ENCODE measurements around the gene XIAP. TPM values are rescaled to one million over a fixed set of nuclear protein-coding genes. Genes with fewer than 3 reads are reported as not detected.

Gene XIAP
- total and polyA plus RNA-seq, 9 of the 15 experiments (the other 6 are each of a cell fraction or from before 2014, with no cell fraction given) = 5.7 to 40.5 (median 19.8) TPM

GRCh38 chrX:123859846-123860838 is at the start of gene XIAP (continued):
- TF ChIP-seq CHAMP1 (IDR thresholded peaks at IDR 0.05) (no peak), NFRKB (IDR thresholded peaks at IDR 0.05; ENCODE audit: low read depth) (peak; percentile 51; the same call in 1 of the 2 replicates), GABPB1 (CRISPR knock-in tag; IDR thresholded peaks at IDR 0.05) (peak; percentile 77; the same call in 1 of the 2 replicates), TCF7 (IDR thresholded peaks at IDR 0.05; ENCODE audit: borderline replicate concordance) (0 out of 2 replicates have a peak, but pooled peaks have one; percentile 43), CCNT2 (IDR thresholded peaks at IDR 0.05; ENCODE audit: borderline replicate concordance, extremely low read depth, insufficient read length, low read depth, low read length) (peak; percentile 68), HNRNPH1 (optimal IDR thresholded peaks at IDR 0.05; ENCODE audit: low read depth, low read length) (no peak), ZEB2 (IDR thresholded peaks at IDR 0.05) (0 out of 2 replicates have a peak, but pooled peaks have one; percentile 12), GMEB1 (CRISPR knock-in tag; IDR thresholded peaks at IDR 0.05) (no peak), FOS (IDR thresholded peaks at IDR 0.05; ENCODE audit: extremely low read depth, insufficient read length) (no peak), GABPA (tag; conservative IDR thresholded peaks at IDR 0.05; ENCODE audit: low read depth) (peak; percentile 85), NKRF (IDR thresholded peaks at IDR 0.05; ENCODE audit: borderline replicate concordance) (0 out of 2 replicates have a peak, but pooled peaks have one; percentile 21), PHF8 (IDR thresholded peaks at IDR 0.05; ENCODE audit: borderline replicate concordance, low read length) (peak; percentile 79), ZNF395 (CRISPR knock-in tag; IDR thresholded peaks at IDR 0.05) (peak; percentile 76; the same call in 1 of the 2 replicates), POLR2AphosphoS2 (IDR thresholded peaks at IDR 0.05; ENCODE audit: low read length) (no peak), ZSCAN29 (IDR thresholded peaks at IDR 0.05) (peak; percentile 76; the same call in 1 of the 2 replicates), ARID1B (IDR thresholded peaks at IDR 0.05) (peak; percentile 56; the same call in 1 of the 2 replicates), STAT5B (CRISPR knock-in tag; IDR thresholded peaks at IDR 0.05) (no peak), CXXC5 (CRISPR knock-in tag; IDR thresholded peaks at IDR 0.05) (peak; percentile 60), HCFC1 (IDR thresholded peaks at IDR 0.05; ENCODE audit: low read depth, low read length) (peak; percentile 39; the same call in 1 of the 2 replicates)
